LNCaP clone FGC (cell line): ENCODE results near the gene SLC38A3.
"Not testable (repeated sequence)": the region's sequence is repeated elsewhere in the genome, so short reads cannot be mapped to it uniquely, and the experiment has no call there.

Experiments
- DNase-seq: peaks from one replicate; pipeline ENCODE4 v3.0.0-alpha.2; 2011; ENCODE audit warnings: low read depth
- H3K4me3 ChIP-seq: 2 replicates; pipeline ENCODE4 v1.5.1; 2011; ENCODE audit warnings: mild to moderate bottlenecking, low read depth, low read length, control low read depth
- CTCF ChIP-seq: IDR thresholded peaks from 2 replicates; pipeline ENCODE4 v1.5.1; 2012; ENCODE audit warnings: mild to moderate bottlenecking; ENCODE audit not compliant: control insufficient read depth, insufficient read depth; ENCODE audit errors: extremely low read depth

The SLC38A3 gene

GRCh38 chr3:50261505-50261904 lies 56.4 kb downstream of the SLC38A3 start:
- no peak for DNase-seq
- TF ChIP-seq CTCF = no peak
- H3K4me3 ChIP-seq = peak overlapping the region; percentile 66

- H3K4me3 ChIP-seq, DNase-seq: not testable (repeated sequence)
Measured at GRCh38 chr3:50262200-50262599, 57.1 kb downstream of the SLC38A3 start.

- no peak for DNase-seq
- TF ChIP-seq CTCF = no peak
- H3K4me3 ChIP-seq = no peak overlapping the region
Measured at GRCh38 chr3:50262778-50263177, 57.7 kb downstream of the SLC38A3 start.

GRCh38 chr3:50263478-50264382 lies 58.7 kb downstream of the SLC38A3 start:
- no peak for TF ChIP-seq CTCF
- no peak overlapping the region for H3K4me3 ChIP-seq
- DNase-seq = no peak

GRCh38 chr3:50264383-50264963 lies 59.4 kb downstream of the SLC38A3 start:
- TF ChIP-seq CTCF = no peak
- DNase-seq = no peak
- H3K4me3 ChIP-seq = no peak overlapping the region

- H3K4me3 ChIP-seq = no peak overlapping the region
- no peak for DNase-seq
- no peak for TF ChIP-seq CTCF
Measured at GRCh38 chr3:50264964-50265485, 60.0 kb downstream of the SLC38A3 start.

GRCh38 chr3:50265571-50265970 lies 60.5 kb downstream of the SLC38A3 start:
- no peak for DNase-seq
- H3K4me3 ChIP-seq = no peak overlapping the region
- no peak for TF ChIP-seq CTCF
